ENCODE data around the gene TMBIM6. TPM values are rescaled to one million over a fixed set of nuclear protein-coding genes. Genes with fewer than 3 reads are reported as not detected.

The TMBIM6 gene
- polyA plus RNA-seq, 1 of the 3 experiments (the other 2 are of a cell fraction): 290 TPM

DNA sequence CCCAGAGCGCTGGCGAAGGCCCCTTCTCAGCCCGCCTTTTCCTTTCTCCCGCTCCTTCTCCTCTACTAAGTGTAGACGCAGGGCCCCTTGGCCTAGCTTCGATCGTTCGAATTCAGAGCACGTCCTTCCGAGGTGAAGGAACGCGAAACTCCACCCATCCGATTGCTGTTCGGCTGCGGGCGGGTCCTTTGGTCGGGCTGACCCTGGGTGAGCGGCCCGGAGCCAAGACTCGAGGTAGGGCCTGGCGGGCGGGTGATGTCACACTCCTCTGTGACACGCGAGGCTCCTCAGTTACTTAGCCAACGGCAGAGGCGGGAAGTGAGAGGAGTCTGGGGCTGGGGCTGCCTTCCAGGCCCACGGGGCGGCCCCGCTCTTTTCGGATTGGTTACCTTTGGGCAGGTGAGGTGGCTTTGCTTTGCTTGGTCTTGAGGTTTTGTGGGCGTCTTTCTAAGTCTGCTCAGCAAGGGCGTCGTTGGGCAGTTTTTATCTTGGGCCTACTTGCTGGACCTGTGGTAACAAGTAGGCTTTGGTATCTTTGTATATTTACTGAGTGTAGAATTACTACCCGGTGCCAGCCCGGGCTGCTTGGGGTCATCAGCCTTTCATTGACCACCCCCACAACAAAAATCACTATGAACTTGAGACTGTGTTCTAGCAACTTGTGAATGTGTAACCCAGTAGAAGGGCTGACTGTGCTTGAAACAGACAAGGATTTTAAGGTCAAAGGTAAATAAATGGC is 694 bp downstream of the TMBIM6 start:
- Histone ChIP-seq H4K20me1 (ENCODE audit: insufficient read depth) (peaks cover 54% of the 10 kb centered on the region), H3K9me2 (no peaks in the 10 kb centered on the region), H3K4me1 (ENCODE audit: control insufficient read depth in 1 of 2, insufficient read depth in 2 of 2, low read depth in 1 of 2, low read length in 1 of 2) (peaks cover 13% of the 10 kb centered on the region in 2 experiments), H3K4me2 (peak overlapping the region; percentile 87), H3K4me3 (ENCODE audit: low read depth in 2 of 2, low read length in 1 of 2) (peak overlapping the region; percentile 90 to 94), H3K9me3 (no peaks in the 10 kb centered on the region), H3K9ac (peak overlapping the region; percentile 93), H2AFZ (ENCODE audit: low read depth) (peak overlapping the region; percentile 50; the same call in 1 of the 2 replicates), H3K27me3 (ENCODE audit: insufficient read depth) (no peaks in the 10 kb centered on the region), H3K79me2 (ENCODE audit: insufficient read depth) (peaks cover 53% of the 10 kb centered on the region), H3F3A (replicated peaks; ENCODE audit: insufficient read depth) (peaks cover 10% of the 10 kb centered on the region), H3K27ac (ENCODE audit: low read depth in 2 of 2, low read length in 1 of 2) (peak overlapping the region; percentile 96 to 98), H3K36me3 (replicated peaks in 1 of 2; ENCODE audit: control insufficient read depth in 1 of 2, insufficient read depth in 2 of 2, low read length in 1 of 2) (peaks cover 5 to 14% of the 10 kb centered on the region in 2 experiments)
- CTCF ChIA-PET: interaction anchor here (0.6 to 2.2 kb wide), 46 partner anchors 8 to 369 kb away, joined by 3 to 22 read pairs (median 4); partner anchors contain the start of genes BCDIN3D and PRPF40B
- 2% methylated on average over 28 of the region's 35 CpGs for WGBS (ENCODE audit: low lambda C conversion rate)
- DNase-seq: peak; percentile 67
- TF ChIP-seq MXI1 (IDR thresholded peaks at IDR 0.05; ENCODE audit: low read depth, low read length) (0 out of 2 replicates have a peak, but pooled peaks have one; percentile 6), JUND (IDR thresholded peaks at IDR 0.05) (no peak), RAD21 (IDR thresholded peaks at IDR 0.05; ENCODE audit: low read length) (no peak), TCF12 (IDR thresholded peaks at IDR 0.05) (no peak), FOSL2 (IDR thresholded peaks at IDR 0.05; ENCODE audit: borderline replicate concordance, low read depth) (no peak), NFIC (IDR thresholded peaks at IDR 0.05; ENCODE audit: borderline replicate concordance) (peak; percentile 5; the same call in 1 of the 2 replicates)
- TF ChIP-seq, protein P1, sequence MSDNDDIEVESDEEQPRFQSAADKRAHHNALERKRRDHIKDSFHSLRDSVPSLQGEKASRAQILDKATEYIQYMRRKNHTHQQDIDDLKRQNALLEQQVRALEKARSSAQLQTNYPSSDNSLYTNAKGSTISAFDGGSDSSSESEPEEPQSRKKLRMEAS (IDR thresholded peaks at IDR 0.05; ENCODE audit: low read depth): 0 out of 2 replicates have a peak, but pooled peaks have one; percentile 45
- TF ChIP-seq, protein P2, sequence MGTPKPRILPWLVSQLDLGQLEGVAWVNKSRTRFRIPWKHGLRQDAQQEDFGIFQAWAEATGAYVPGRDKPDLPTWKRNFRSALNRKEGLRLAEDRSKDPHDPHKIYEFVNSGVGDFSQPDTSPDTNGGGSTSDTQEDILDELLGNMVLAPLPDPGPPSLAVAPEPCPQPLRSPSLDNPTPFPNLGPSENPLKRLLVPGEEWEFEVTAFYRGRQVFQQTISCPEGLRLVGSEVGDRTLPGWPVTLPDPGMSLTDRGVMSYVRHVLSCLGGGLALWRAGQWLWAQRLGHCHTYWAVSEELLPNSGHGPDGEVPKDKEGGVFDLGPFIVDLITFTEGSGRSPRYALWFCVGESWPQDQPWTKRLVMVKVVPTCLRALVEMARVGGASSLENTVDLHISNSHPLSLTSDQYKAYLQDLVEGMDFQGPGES (IDR thresholded peaks at IDR 0.05; ENCODE audit: low read depth, low read length): no peak
- POLR2A ChIA-PET: interaction anchor here (0.6 to 1.8 kb wide), 21 partner anchors 10 to 370 kb away, joined by 3 to 20 read pairs (median 5); partner anchors contain the start of genes COX14, FMNL3, NCKAP5L and PRPF40B

DNA sequence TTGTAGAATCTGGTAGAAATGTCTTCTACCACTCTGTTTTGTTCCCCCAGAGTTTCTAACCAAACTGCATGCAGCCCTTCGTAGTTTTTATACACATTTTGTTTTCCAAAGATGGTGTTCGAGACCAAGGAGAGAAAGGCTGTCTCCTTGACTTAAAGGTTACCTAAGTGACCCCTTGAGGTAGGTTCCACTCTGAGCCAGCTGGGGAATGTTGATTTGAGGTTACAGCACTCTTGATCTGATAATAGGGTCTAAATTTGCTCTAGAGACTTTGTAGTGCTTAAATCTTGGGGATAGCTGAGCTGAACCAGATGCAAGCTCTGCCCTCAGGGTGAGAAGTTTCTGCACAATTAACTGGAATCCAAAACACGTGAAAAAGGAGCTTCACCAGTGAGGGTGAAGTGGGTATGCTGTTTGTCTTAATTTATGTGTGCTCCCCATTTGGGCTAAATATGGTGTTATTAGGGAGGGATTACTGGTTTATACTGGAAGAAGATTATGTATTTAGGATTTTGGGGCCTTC is 3.1 kb downstream of the TMBIM6 start:
- H3K27me3 ChIP-seq (ENCODE audit: insufficient read depth): no peaks in the 10 kb centered on the region
- H3K36me3 ChIP-seq (replicated peaks in 1 of 2; ENCODE audit: control insufficient read depth in 1 of 2, insufficient read depth in 2 of 2, low read length in 1 of 2): peaks cover 7 to 25% of the 10 kb centered on the region in 2 experiments
- no peaks in the 10 kb centered on the region for H3K9me3 ChIP-seq
- peaks cover 78% of the 10 kb centered on the region for H4K20me1 ChIP-seq (ENCODE audit: insufficient read depth)
- no peak overlapping the region for H3K9ac ChIP-seq
- H3K4me3 ChIP-seq (ENCODE audit: low read depth in 2 of 2, low read length in 1 of 2): no peak overlapping the region
- no peak overlapping the region for H2AFZ ChIP-seq (ENCODE audit: low read depth)
- H3K27ac ChIP-seq (ENCODE audit: low read depth in 2 of 2, low read length in 1 of 2): peak overlapping the region in 1 of 2 experiments; percentile 2; a peak in 1 of 4 replicates
- H3K4me2 ChIP-seq: peak overlapping the region; percentile 30
- CTCF ChIA-PET: interaction anchor here (1.4 to 2.7 kb wide), 5 partner anchors 18 to 108 kb away, joined by 4 to 13 read pairs (median 9); no protein-coding TSS in a partner anchor
- POLR2A ChIA-PET: interaction anchor here (0.8 kb wide), 1 partner anchor 159 kb away, joined by 3 read pairs; no protein-coding TSS in a partner anchor
- peaks cover 19% of the 10 kb centered on the region for H3F3A ChIP-seq (replicated peaks; ENCODE audit: insufficient read depth)
- H3K79me2 ChIP-seq (ENCODE audit: insufficient read depth): peaks cover 77% of the 10 kb centered on the region
- H3K4me1 ChIP-seq (ENCODE audit: control insufficient read depth in 1 of 2, insufficient read depth in 2 of 2, low read depth in 1 of 2, low read length in 1 of 2): peaks cover 13% of the 10 kb centered on the region in 2 experiments
- no peak for DNase-seq
- H3K9me2 ChIP-seq: no peaks in the 10 kb centered on the region
- 80% methylated on average over 3 of the region's 3 CpGs for WGBS (ENCODE audit: low lambda C conversion rate)
- TF ChIP-seq RAD21 (IDR thresholded peaks at IDR 0.05; ENCODE audit: low read length): no peak
- no peak for TF ChIP-seq POLR2AphosphoS5 (IDR thresholded peaks at IDR 0.05; ENCODE audit: low read depth, low read length)
- no peak for TF ChIP-seq GATA2 (CRISPR knock-in tag; IDR thresholded peaks at IDR 0.05)
- TF ChIP-seq, protein P1 (IDR thresholded peaks at IDR 0.05; ENCODE audit: low read depth): no peak
- no peak for TF ChIP-seq CHD2 (IDR thresholded peaks at IDR 0.05; ENCODE audit: low read length, partially characterized antibody)
- no peak for TF ChIP-seq JUND (IDR thresholded peaks at IDR 0.05)
- TF ChIP-seq TCF12 (IDR thresholded peaks at IDR 0.05): no peak
- TF ChIP-seq, protein P3, sequence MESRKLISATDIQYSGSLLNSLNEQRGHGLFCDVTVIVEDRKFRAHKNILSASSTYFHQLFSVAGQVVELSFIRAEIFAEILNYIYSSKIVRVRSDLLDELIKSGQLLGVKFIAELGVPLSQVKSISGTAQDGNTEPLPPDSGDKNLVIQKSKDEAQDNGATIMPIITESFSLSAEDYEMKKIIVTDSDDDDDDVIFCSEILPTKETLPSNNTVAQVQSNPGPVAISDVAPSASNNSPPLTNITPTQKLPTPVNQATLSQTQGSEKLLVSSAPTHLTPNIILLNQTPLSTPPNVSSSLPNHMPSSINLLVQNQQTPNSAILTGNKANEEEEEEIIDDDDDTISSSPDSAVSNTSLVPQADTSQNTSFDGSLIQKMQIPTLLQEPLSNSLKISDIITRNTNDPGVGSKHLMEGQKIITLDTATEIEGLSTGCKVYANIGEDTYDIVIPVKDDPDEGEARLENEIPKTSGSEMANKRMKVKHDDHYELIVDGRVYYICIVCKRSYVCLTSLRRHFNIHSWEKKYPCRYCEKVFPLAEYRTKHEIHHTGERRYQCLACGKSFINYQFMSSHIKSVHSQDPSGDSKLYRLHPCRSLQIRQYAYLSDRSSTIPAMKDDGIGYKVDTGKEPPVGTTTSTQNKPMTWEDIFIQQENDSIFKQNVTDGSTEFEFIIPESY (IDR thresholded peaks at IDR 0.05; ENCODE audit: borderline replicate concordance, low read depth): no peak
- no peak for TF ChIP-seq TAF1 (IDR thresholded peaks at IDR 0.05; ENCODE audit: borderline replicate concordance, low read depth, low read length)
- TF ChIP-seq, protein P4, sequence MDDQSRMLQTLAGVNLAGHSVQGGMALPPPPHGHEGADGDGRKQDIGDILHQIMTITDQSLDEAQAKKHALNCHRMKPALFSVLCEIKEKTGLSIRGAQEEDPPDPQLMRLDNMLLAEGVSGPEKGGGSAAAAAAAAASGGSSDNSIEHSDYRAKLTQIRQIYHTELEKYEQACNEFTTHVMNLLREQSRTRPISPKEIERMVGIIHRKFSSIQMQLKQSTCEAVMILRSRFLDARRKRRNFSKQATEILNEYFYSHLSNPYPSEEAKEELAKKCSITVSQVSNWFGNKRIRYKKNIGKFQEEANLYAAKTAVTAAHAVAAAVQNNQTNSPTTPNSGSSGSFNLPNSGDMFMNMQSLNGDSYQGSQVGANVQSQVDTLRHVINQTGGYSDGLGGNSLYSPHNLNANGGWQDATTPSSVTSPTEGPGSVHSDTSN (IDR thresholded peaks at IDR 0.05): no peak
- TF ChIP-seq MXI1 (IDR thresholded peaks at IDR 0.05; ENCODE audit: low read depth, low read length): no peak
- TF ChIP-seq, protein P5, sequence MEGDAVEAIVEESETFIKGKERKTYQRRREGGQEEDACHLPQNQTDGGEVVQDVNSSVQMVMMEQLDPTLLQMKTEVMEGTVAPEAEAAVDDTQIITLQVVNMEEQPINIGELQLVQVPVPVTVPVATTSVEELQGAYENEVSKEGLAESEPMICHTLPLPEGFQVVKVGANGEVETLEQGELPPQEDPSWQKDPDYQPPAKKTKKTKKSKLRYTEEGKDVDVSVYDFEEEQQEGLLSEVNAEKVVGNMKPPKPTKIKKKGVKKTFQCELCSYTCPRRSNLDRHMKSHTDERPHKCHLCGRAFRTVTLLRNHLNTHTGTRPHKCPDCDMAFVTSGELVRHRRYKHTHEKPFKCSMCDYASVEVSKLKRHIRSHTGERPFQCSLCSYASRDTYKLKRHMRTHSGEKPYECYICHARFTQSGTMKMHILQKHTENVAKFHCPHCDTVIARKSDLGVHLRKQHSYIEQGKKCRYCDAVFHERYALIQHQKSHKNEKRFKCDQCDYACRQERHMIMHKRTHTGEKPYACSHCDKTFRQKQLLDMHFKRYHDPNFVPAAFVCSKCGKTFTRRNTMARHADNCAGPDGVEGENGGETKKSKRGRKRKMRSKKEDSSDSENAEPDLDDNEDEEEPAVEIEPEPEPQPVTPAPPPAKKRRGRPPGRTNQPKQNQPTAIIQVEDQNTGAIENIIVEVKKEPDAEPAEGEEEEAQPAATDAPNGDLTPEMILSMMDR (IDR thresholded peaks at IDR 0.05): no peak
- TF ChIP-seq, protein P6, sequence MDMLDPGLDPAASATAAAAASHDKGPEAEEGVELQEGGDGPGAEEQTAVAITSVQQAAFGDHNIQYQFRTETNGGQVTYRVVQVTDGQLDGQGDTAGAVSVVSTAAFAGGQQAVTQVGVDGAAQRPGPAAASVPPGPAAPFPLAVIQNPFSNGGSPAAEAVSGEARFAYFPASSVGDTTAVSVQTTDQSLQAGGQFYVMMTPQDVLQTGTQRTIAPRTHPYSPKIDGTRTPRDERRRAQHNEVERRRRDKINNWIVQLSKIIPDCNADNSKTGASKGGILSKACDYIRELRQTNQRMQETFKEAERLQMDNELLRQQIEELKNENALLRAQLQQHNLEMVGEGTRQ (IDR thresholded peaks at IDR 0.05; ENCODE audit: borderline replicate concordance, low read depth, low read length): no peak

All from SK-N-SH (cell line).